ENCODE data around the gene GRM1. TPM values are rescaled to one million over a fixed set of nuclear protein-coding genes. Genes with fewer than 3 reads are reported as not detected.

The GRM1 gene
- total and polyA plus RNA-seq, 2 donors (not counting 1 experiment from before 2014, with no cell fraction given), result not detected

DNA sequence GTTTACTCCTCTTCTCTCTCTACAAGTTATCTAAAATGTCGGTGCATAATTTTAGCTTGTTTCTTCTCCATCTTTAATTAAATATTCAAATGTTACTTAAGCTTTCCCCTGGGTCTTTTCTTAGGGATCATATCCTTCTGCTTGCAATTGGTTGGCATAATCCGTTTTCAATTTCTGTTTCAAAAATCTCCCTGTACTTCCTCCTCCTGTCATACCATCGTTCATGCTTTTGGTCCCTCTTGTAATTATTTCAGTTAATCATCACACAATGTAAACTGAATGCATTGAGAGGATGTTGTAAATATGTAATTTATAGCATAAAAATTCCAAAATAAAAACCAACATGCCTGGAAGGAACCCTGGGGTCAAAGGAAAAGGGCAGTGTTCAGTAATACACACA is 325.6 kb downstream of the GRM1 start:
- POLR2A ChIA-PET, result no interaction called here
- no peaks in the 10 kb centered on the region for H3K36me3 ChIP-seq (replicated peaks in 1 of 2; ENCODE audit: control extremely low read depth in 1 of 2, control insufficient read depth in 1 of 2, extremely low read depth in 1 of 2, insufficient read depth in 2 of 2, low read length in 1 of 2)
- H3K79me2 ChIP-seq (ENCODE audit: control insufficient read depth, insufficient read depth, low read length), result no peaks in the 10 kb centered on the region
- intact Hi-C loops (cut with micrococcal nuclease), result no loop called here
- no peaks in the 10 kb centered on the region for H3K9me3 Mint-ChIP-seq (ENCODE audit: insufficient read depth)
- no peaks in the 10 kb centered on the region for H3K9me3 ChIP-seq (ENCODE audit: control extremely low read depth in 1 of 3, control insufficient read depth in 2 of 3, insufficient read depth in 1 of 3, low read length in 2 of 3)
- DNase-seq (no peak), ATAC-seq (ENCODE audit: low read depth) (no peak)
- no peak overlapping the region for H3K4me2 ChIP-seq (replicated peaks; ENCODE audit: low read depth, low read length, poor library complexity, severe bottlenecking)
- H2AFZ ChIP-seq (ENCODE audit: insufficient read depth, low read depth, low read length, poor library complexity, severe bottlenecking), result no peak overlapping the region
- CTCF ChIA-PET, result no interaction called here
- H4K20me1 ChIP-seq (ENCODE audit: control insufficient read depth, insufficient read depth, low read length, poor library complexity, severe bottlenecking), result no peaks in the 10 kb centered on the region
- no peak overlapping the region for H3K27ac Mint-ChIP-seq
- WGBS (ENCODE audit: insufficient coverage), result 60% methylated on average over 1 of the region's 3 CpGs
- H3K4me3 ChIP-seq (ENCODE audit: control extremely low read depth in 1 of 5, extremely low read depth in 1 of 5, insufficient read depth in 1 of 5, low read depth in 2 of 5, low read length in 4 of 5), result no peak overlapping the region
- no peak overlapping the region for H3K27ac ChIP-seq (ENCODE audit: low read length in 2 of 2)
- no peaks in the 10 kb centered on the region for H3K27me3 ChIP-seq (replicated peaks in 1 of 4; ENCODE audit: control extremely low read depth in 1 of 4, control insufficient read depth in 3 of 4, insufficient read depth in 4 of 4, low read length in 3 of 4)
- no peak overlapping the region for H3K9ac ChIP-seq (ENCODE audit: low read length)
- H3K4me1 Mint-ChIP-seq, result no peaks in the 10 kb centered on the region
- no peak for TF ChIP-seq EZH2 (IDR thresholded peaks at IDR 0.05; ENCODE audit: borderline replicate concordance, insufficient read depth, low read depth, low read length, poor library complexity, severe bottlenecking)
- no peak for TF ChIP-seq CTCF (IDR thresholded peaks at IDR 0.05)
- no peaks in the 10 kb centered on the region for H3K4me1 ChIP-seq (ENCODE audit: control insufficient read depth in 2 of 2, insufficient read depth in 2 of 2, low read length in 2 of 2)
- no peaks in the 10 kb centered on the region for H3K27me3 Mint-ChIP-seq
- no peak overlapping the region for H3K4me3 Mint-ChIP-seq

DNA sequence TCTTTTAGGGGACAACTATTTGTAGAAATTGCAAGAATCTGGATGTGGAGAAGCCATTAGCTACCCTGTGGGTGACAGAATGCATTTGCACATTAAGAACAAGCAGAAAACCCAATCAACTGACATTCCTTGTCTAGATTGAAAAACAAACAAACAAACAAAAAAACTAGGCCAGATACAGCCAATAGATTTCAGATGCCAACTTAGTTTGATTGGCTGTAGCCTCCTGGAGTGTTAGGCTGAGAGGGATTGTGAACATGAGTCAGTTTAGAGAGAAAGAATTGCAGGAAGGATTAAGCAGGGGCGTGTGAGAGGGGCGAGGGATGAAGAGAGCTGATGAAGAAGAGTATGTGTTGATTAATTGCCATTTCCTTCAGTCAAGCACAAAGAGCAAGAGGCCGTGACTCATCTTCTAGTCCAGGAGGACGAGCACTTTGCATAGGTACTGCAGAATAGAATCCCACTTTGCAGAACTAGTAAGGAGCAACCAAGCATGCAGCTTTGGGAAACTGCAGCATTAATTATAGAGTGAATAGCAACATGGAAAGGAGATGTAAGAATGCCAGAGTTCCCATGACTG is 326.7 kb downstream of the GRM1 start:
- DNase-seq, result no peak
- WGBS (ENCODE audit: insufficient coverage), result 90% methylated on average over 4 of the region's 4 CpGs
- Histone ChIP-seq H3K4me2 (replicated peaks; ENCODE audit: low read depth, low read length, poor library complexity, severe bottlenecking) (no peak overlapping the region), H2AFZ (ENCODE audit: insufficient read depth, low read depth, low read length, poor library complexity, severe bottlenecking) (no peak overlapping the region), H3K4me3 (ENCODE audit: control extremely low read depth in 1 of 5, extremely low read depth in 1 of 5, insufficient read depth in 1 of 5, low read depth in 2 of 5, low read length in 4 of 5) (no peak overlapping the region), H3K79me2 (ENCODE audit: control insufficient read depth, insufficient read depth, low read length) (no peaks in the 10 kb centered on the region), H3K36me3 (replicated peaks in 1 of 2; ENCODE audit: control extremely low read depth in 1 of 2, control insufficient read depth in 1 of 2, extremely low read depth in 1 of 2, insufficient read depth in 2 of 2, low read length in 1 of 2) (no peaks in the 10 kb centered on the region), H3K27me3 (replicated peaks in 1 of 4; ENCODE audit: control extremely low read depth in 1 of 4, control insufficient read depth in 3 of 4, insufficient read depth in 4 of 4, low read length in 3 of 4) (no peaks in the 10 kb centered on the region), H4K20me1 (ENCODE audit: control insufficient read depth, insufficient read depth, low read length, poor library complexity, severe bottlenecking) (no peaks in the 10 kb centered on the region), H3K9me3 (ENCODE audit: control extremely low read depth in 1 of 3, control insufficient read depth in 2 of 3, insufficient read depth in 1 of 3, low read length in 2 of 3) (no peaks in the 10 kb centered on the region), H3K4me1 (ENCODE audit: control insufficient read depth in 2 of 2, insufficient read depth in 2 of 2, low read length in 2 of 2) (no peaks in the 10 kb centered on the region), H3K9ac (ENCODE audit: low read length) (no peak overlapping the region), H3K27ac (ENCODE audit: low read length in 2 of 2) (no peak overlapping the region)
- Mint-ChIP-seq H3K4me3 (no peak overlapping the region), H3K4me1 (no peaks in the 10 kb centered on the region), H3K27ac (no peak overlapping the region), H3K9me3 (ENCODE audit: insufficient read depth) (no peaks in the 10 kb centered on the region), H3K27me3 (no peaks in the 10 kb centered on the region)
- POLR2A ChIA-PET, result no interaction called here
- no peak for TF ChIP-seq CTCF (IDR thresholded peaks at IDR 0.05)
- no peak for TF ChIP-seq EZH2 (IDR thresholded peaks at IDR 0.05; ENCODE audit: borderline replicate concordance, insufficient read depth, low read depth, low read length, poor library complexity, severe bottlenecking)
- intact Hi-C loops (cut with micrococcal nuclease), result no loop called here
- no peak for ATAC-seq (ENCODE audit: low read depth)
- CTCF ChIA-PET, result no interaction called here

All from B cell (primary cell).